Measurements from ENCODE around the gene TTC1. TPM values are rescaled to one million over a fixed set of nuclear protein-coding genes. Genes with fewer than 3 reads are reported as not detected.
"Not testable (repeated sequence)": the region's sequence is repeated elsewhere in the genome, so short reads cannot be mapped to it uniquely, and the experiment has no call there.

Gene TTC1
- total RNA-seq, 1 donor from 2014 or later: 45.8 TPM

- DNase-seq (ENCODE audit: extremely low read depth, low read depth, low spot score): no peak
These were observed 15.7 kb upstream of the TTC1 start for GRCh38 chr5:159993194-159993593.

- DNase-seq (ENCODE audit: extremely low read depth, low read depth, low spot score): no peak
These were observed 13.0 kb upstream of the TTC1 start for GRCh38 chr5:159995907-159996306.

GRCh38 chr5:160001457-160001856, 7.5 kb upstream of the TTC1 start:
- no peak for DNase-seq (ENCODE audit: extremely low read depth, low read depth, low spot score)

GRCh38 chr5:160007514-160007913, 1.4 kb upstream of the TTC1 start:
- no peak for DNase-seq (ENCODE audit: extremely low read depth, low read depth, low spot score)

GRCh38 chr5:160008529-160008876, 436 bp upstream of the TTC1 start:
- DNase-seq (ENCODE audit: extremely low read depth, low read depth, low spot score): not testable (repeated sequence)

GRCh38 chr5:160009591-160009989, 651 bp downstream of the TTC1 start:
- no peak for DNase-seq (ENCODE audit: extremely low read depth, low read depth, low spot score)

- no peak for DNase-seq (ENCODE audit: extremely low read depth, low read depth, low spot score)
These were observed 2.5 kb downstream of the TTC1 start for GRCh38 chr5:160011471-160011870.

GRCh38 chr5:160014197-160014596, 5.3 kb downstream of the TTC1 start:
- not testable (repeated sequence) for DNase-seq (ENCODE audit: extremely low read depth, low read depth, low spot score)

- no peak for DNase-seq (ENCODE audit: extremely low read depth, low read depth, low spot score)
These were observed 10.1 kb downstream of the TTC1 start for GRCh38 chr5:160018945-160019625.

GRCh38 chr5:160020266-160020770, 11.4 kb downstream of the TTC1 start:
- no peak for DNase-seq (ENCODE audit: extremely low read depth, low read depth, low spot score)

GRCh38 chr5:160020964-160021363, 12.0 kb downstream of the TTC1 start:
- peak; percentile 44 for DNase-seq (ENCODE audit: extremely low read depth, low read depth, low spot score)

- DNase-seq (ENCODE audit: extremely low read depth, low read depth, low spot score): peak; percentile 66
These were observed 13.0 kb downstream of the TTC1 start for GRCh38 chr5:160021831-160022446.

GRCh38 chr5:160023007-160023907, 14.3 kb downstream of the TTC1 start:
- DNase-seq (ENCODE audit: extremely low read depth, low read depth, low spot score): no peak

- DNase-seq (ENCODE audit: extremely low read depth, low read depth, low spot score): no peak
These were observed 15.1 kb downstream of the TTC1 start for GRCh38 chr5:160023908-160024630.

- no peak for DNase-seq (ENCODE audit: extremely low read depth, low read depth, low spot score)
These were observed 20.1 kb downstream of the TTC1 start for GRCh38 chr5:160029004-160029403.

GRCh38 chr5:160029540-160030139, 20.7 kb downstream of the TTC1 start:
- no peak for DNase-seq (ENCODE audit: extremely low read depth, low read depth, low spot score)

GRCh38 chr5:160030631-160031377, 21.9 kb downstream of the TTC1 start:
- no peak for DNase-seq (ENCODE audit: extremely low read depth, low read depth, low spot score)

- DNase-seq (ENCODE audit: extremely low read depth, low read depth, low spot score): no peak
These were observed 24.8 kb downstream of the TTC1 start for GRCh38 chr5:160033546-160034252.

GRCh38 chr5:160036243-160036642, 27.3 kb downstream of the TTC1 start:
- no peak for DNase-seq (ENCODE audit: extremely low read depth, low read depth, low spot score)
